ENCODE results near the gene PMP22. TPM values are rescaled to one million over a fixed set of nuclear protein-coding genes. Genes with fewer than 3 reads are reported as not detected.

PMP22 gene
- total RNA-seq: under 1 TPM in 1 of 2 experiments, not detected in 1; 0.16 TPM

GRCh38 chr17:15265131-15265530 is at the start of gene PMP22:
TSS of gene PMP22 (minus strand) at chr17:15265326. CDS start at chr17:15260727, 4,599 bp downstream.
- no peak within 1 kb of the TSS for H3K4me3 Mint-ChIP-seq
- intact Hi-C loops (cut with DNase I, micrococcal nuclease): no loop called here
- H3K27me3 Mint-ChIP-seq: peaks cover 55% of the 10 kb centered on the region
- no peaks in the 10 kb centered on the region for H3K9me3 Mint-ChIP-seq (ENCODE audit: low read depth)
- ChIA-PET POLR2A (no interaction called here), CTCF (interaction anchor here (4.2 kb wide), 1 partner anchor 238 kb away, joined by 22 read pairs; no protein-coding TSS in a partner anchor)
- no peaks in the 10 kb centered on the region for H3K36me3 Mint-ChIP-seq (ENCODE audit: low read depth)
- no peak within 1 kb of the TSS for H3K27ac Mint-ChIP-seq
- no peak for ATAC-seq
- H3K4me1 Mint-ChIP-seq: peaks cover 4% of the 10 kb centered on the region
- DNase-seq: no peak

GRCh38 chr17:15311996-15312395 is 46.9 kb upstream of the PMP22 start:
- DNase-seq (no peak), ATAC-seq (no peak)
- Mint-ChIP-seq H3K36me3 (ENCODE audit: low read depth) (no peaks in the 10 kb centered on the region), H3K4me1 (no peaks in the 10 kb centered on the region), H3K27ac (no peak overlapping the region), H3K4me3 (no peak overlapping the region), H3K27me3 (peaks cover 6% of the 10 kb centered on the region), H3K9me3 (ENCODE audit: low read depth) (no peaks in the 10 kb centered on the region)
- intact Hi-C loops (cut with DNase I, micrococcal nuclease): no loop called here
- CTCF ChIA-PET: no interaction called here
- POLR2A ChIA-PET: interaction anchor here (0.6 kb wide), 1 partner anchor 145 kb away, joined by 4 read pairs; no protein-coding TSS in a partner anchor

- Mint-ChIP-seq H3K4me3 (no peak overlapping the region), H3K4me1 (no peaks in the 10 kb centered on the region), H3K27ac (no peak overlapping the region), H3K36me3 (ENCODE audit: low read depth) (no peaks in the 10 kb centered on the region), H3K27me3 (peaks cover 5% of the 10 kb centered on the region), H3K9me3 (ENCODE audit: low read depth) (no peaks in the 10 kb centered on the region)
- intact Hi-C loops (cut with DNase I, micrococcal nuclease): no loop called here
- DNase-seq: no peak
- CTCF ChIA-PET: interaction anchor here (0.6 kb wide), 1 partner anchor 12 kb away, joined by 3 read pairs; no protein-coding TSS in a partner anchor
- ATAC-seq: no peak
- POLR2A ChIA-PET: no interaction called here
These were observed 44.7 kb upstream of the PMP22 start for GRCh38 chr17:15309793-15310192.

GRCh38 chr17:15309236-15309635 is 44.1 kb upstream of the PMP22 start:
- intact Hi-C loops (cut with DNase I, micrococcal nuclease): no loop called here
- ATAC-seq (no peak), DNase-seq (no peak)
- H3K27me3 Mint-ChIP-seq: peaks cover 2% of the 10 kb centered on the region
- no peak overlapping the region for H3K27ac Mint-ChIP-seq
- no peak overlapping the region for H3K4me3 Mint-ChIP-seq
- no peaks in the 10 kb centered on the region for H3K9me3 Mint-ChIP-seq (ENCODE audit: low read depth)
- ChIA-PET CTCF (no interaction called here), POLR2A (no interaction called here)
- no peaks in the 10 kb centered on the region for H3K4me1 Mint-ChIP-seq
- no peaks in the 10 kb centered on the region for H3K36me3 Mint-ChIP-seq (ENCODE audit: low read depth)

GRCh38 chr17:15308758-15309157 is 43.6 kb upstream of the PMP22 start:
- Mint-ChIP-seq H3K4me3 (no peak overlapping the region), H3K36me3 (ENCODE audit: low read depth) (no peaks in the 10 kb centered on the region), H3K4me1 (no peaks in the 10 kb centered on the region), H3K27ac (no peak overlapping the region), H3K27me3 (no peaks in the 10 kb centered on the region), H3K9me3 (ENCODE audit: low read depth) (no peaks in the 10 kb centered on the region)
- intact Hi-C loops (cut with DNase I, micrococcal nuclease): no loop called here
- ChIA-PET POLR2A (no interaction called here), CTCF (no interaction called here)
- no peak for DNase-seq
- ATAC-seq: no peak

DNA sequence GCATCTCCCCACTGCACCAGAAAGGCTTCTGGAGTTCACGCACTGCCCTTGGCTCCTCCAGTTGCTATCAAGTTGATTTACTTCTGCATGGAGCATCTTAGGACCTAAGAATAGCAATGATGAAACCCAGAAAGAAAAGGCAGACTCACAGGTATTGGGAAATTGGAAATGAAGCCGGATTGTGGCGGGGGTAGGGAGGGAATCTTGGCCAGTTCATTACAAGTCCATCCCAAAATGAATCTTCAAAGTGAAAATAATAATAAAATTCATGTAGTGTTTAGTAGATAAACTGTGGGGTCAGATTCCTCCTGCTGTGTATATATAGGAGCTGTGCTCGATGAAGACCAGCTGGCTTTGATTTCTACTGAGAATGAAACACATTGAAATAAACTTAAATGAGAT is 42.6 kb upstream of the PMP22 start:
- no peaks in the 10 kb centered on the region for H3K4me1 Mint-ChIP-seq

DNA sequence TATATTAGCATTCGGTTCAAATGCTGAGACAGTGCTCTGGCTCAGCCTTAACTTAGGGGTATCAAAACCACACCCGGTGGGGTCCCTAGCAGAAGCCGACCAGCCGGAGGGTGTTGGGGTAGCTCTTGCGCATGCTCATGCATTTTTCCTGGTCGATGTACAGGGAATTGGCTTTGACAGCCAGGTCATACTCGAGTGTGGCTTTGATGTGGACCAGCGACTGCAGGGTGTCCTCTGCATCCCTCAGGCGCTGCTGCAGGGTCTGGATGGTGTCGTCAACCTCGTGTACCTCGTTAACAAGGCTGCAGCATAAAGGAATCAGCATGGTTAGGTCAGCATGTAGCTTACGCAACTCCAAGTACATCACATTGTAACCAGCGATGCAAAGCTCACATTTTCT is 38.7 kb upstream of the PMP22 start:
- no peaks in the 10 kb centered on the region for H3K36me3 Mint-ChIP-seq (ENCODE audit: low read depth)
- no peak overlapping the region for H3K4me3 Mint-ChIP-seq
- no peaks in the 10 kb centered on the region for H3K9me3 Mint-ChIP-seq (ENCODE audit: low read depth)
- ChIA-PET CTCF (no interaction called here), POLR2A (no interaction called here)
- intact Hi-C loops (cut with DNase I, micrococcal nuclease): no loop called here
- H3K4me1 Mint-ChIP-seq: no peaks in the 10 kb centered on the region
- H3K27me3 Mint-ChIP-seq: peaks cover 12% of the 10 kb centered on the region
- DNase-seq (no peak), ATAC-seq (no peak)
- no peak overlapping the region for H3K27ac Mint-ChIP-seq

More for the DNA sequence above, 42.6 kb upstream of the PMP22 start:
- H3K27ac Mint-ChIP-seq: no peak overlapping the region
- intact Hi-C loops (cut with DNase I, micrococcal nuclease): no loop called here
- no peak overlapping the region for H3K4me3 Mint-ChIP-seq
- POLR2A ChIA-PET: interaction anchor here (0.5 kb wide), 1 partner anchor 620 kb away, joined by 3 read pairs; no protein-coding TSS in a partner anchor
- H3K27me3 Mint-ChIP-seq: peaks cover 5% of the 10 kb centered on the region
- no peak for ATAC-seq
- CTCF ChIA-PET: no interaction called here
- H3K36me3 Mint-ChIP-seq (ENCODE audit: low read depth): no peaks in the 10 kb centered on the region
- DNase-seq: no peak
- no peaks in the 10 kb centered on the region for H3K9me3 Mint-ChIP-seq (ENCODE audit: low read depth)

DNA sequence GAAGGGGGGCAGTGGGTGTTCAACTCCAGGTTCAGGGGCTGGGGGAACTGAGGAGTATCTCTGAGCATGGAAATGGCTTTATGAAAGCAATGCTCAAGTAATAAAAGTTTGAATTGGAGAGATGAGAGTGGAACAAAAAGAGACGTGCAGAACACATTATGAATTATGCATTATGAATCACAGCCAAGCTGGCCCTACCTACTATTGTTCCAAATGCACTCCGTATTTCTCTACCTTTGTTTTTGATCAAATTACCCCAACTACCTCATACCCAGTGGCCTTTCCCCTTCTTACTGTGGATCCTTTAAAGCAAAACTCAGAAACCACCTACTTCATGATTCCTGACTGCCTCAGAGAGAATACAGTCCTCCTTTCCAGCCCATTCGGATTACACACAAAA is 38.1 kb upstream of the PMP22 start:
- no peaks in the 10 kb centered on the region for H3K9me3 Mint-ChIP-seq (ENCODE audit: low read depth)
- H3K27me3 Mint-ChIP-seq: peaks cover 12% of the 10 kb centered on the region
- H3K4me1 Mint-ChIP-seq: no peaks in the 10 kb centered on the region
- intact Hi-C loops (cut with DNase I, micrococcal nuclease): no loop called here
- ATAC-seq (no peak), DNase-seq (no peak)
- ChIA-PET POLR2A (no interaction called here), CTCF (no interaction called here)
- no peak overlapping the region for H3K27ac Mint-ChIP-seq
- no peak overlapping the region for H3K4me3 Mint-ChIP-seq
- no peaks in the 10 kb centered on the region for H3K36me3 Mint-ChIP-seq (ENCODE audit: low read depth)

GRCh38 chr17:15301845-15302244 is 36.7 kb upstream of the PMP22 start:
- H3K4me3 Mint-ChIP-seq: no peak overlapping the region
- H3K4me1 Mint-ChIP-seq: no peaks in the 10 kb centered on the region
- no peaks in the 10 kb centered on the region for H3K36me3 Mint-ChIP-seq (ENCODE audit: low read depth)
- ChIA-PET CTCF (interaction anchor here (0.6 kb wide), 2 partner anchors 79 to 474 kb away, joined by 3 read pairs; no protein-coding TSS in a partner anchor), POLR2A (no interaction called here)
- DNase-seq: no peak
- H3K9me3 Mint-ChIP-seq (ENCODE audit: low read depth): no peaks in the 10 kb centered on the region
- no peak overlapping the region for H3K27ac Mint-ChIP-seq
- peaks cover 12% of the 10 kb centered on the region for H3K27me3 Mint-ChIP-seq
- ATAC-seq: no peak
- intact Hi-C loops (cut with DNase I, micrococcal nuclease): no loop called here

DNA sequence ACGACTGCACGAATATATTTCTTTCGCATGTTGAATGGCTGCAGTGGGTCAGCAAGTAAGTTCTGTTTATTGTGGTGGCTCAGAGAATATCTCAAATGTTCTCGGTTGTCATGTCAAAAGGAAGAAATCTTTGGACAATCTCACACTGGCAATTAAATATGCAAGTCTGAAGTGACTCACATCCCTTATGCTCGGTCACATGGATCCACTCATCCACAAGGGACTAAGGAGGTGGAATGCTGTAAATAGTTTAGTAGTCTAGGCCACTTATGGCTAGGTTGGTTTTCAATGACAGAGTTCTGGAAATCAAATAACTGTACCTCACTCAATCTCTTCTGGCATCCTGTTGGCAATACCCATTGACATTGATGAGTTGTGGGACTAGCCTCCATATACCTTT is 33.0 kb upstream of the PMP22 start:
- intact Hi-C loops (cut with DNase I, micrococcal nuclease): no loop called here
- H3K4me1 Mint-ChIP-seq: no peaks in the 10 kb centered on the region
- no peaks in the 10 kb centered on the region for H3K9me3 Mint-ChIP-seq (ENCODE audit: low read depth)
- POLR2A ChIA-PET: no interaction called here
- H3K36me3 Mint-ChIP-seq (ENCODE audit: low read depth): no peaks in the 10 kb centered on the region
- ATAC-seq (no peak), DNase-seq (no peak)
- H3K27me3 Mint-ChIP-seq: peaks cover 9% of the 10 kb centered on the region
- no peak overlapping the region for H3K4me3 Mint-ChIP-seq
- H3K27ac Mint-ChIP-seq: no peak overlapping the region
- CTCF ChIA-PET: no interaction called here

DNA sequence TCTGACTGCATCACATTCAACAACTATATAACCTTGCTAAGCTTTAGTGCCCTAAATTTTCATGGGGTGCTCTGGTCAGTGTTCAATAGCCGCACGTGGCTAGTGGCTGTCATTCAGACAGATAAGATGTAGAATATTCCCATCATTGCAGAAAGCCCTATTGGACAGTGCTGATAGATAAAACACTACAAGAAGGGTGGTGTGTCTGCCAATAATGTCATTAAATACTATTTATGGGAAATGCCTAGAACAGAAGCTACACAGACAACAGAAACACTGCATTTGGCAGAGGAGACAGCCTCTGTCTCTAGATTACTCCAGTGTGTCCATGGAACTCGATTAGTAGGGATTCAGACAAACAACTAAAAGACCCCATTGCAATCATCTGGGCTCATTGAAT is 28.4 kb upstream of the PMP22 start:
- ATAC-seq (no peak), DNase-seq (no peak)
- Mint-ChIP-seq H3K4me1 (no peaks in the 10 kb centered on the region), H3K36me3 (ENCODE audit: low read depth) (no peaks in the 10 kb centered on the region), H3K4me3 (no peak overlapping the region), H3K9me3 (ENCODE audit: low read depth) (no peaks in the 10 kb centered on the region), H3K27me3 (peaks cover 14% of the 10 kb centered on the region), H3K27ac (no peak overlapping the region)
- intact Hi-C loops (cut with DNase I, micrococcal nuclease): no loop called here
- POLR2A ChIA-PET: no interaction called here
- CTCF ChIA-PET: no interaction called here

DNA sequence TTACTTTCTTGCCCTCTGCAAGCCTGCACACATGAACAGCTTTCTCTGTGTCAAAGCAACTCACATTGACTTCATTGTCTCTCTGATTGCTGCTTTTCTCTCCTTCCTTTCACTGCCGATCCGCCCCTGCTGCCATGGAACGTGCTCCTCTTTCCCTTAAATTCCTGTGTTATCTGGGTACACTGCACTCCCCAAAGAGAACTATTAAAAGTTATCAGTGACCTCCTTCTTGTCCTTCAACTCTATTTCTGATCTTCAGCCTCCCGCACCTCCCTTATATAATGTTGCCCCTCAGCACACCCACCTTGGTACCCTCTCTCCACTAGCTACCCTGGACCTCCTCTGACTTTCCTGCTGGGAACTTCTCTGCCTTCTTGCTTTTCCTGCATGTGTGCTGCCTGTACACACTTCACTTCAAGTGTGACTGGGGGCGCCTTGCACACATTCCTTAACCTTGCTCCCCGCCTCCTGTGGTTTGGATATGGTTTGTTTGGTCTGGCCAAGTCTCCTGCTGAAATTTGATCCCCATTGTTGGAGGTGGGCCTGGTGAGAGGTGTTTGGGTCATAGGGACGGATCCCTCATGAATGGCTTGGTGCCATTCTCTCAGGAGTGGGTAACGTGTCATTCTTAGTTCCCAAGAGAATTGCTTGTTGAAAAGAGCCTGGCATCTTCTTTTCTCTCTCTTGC is 26.7 kb upstream of the PMP22 start:
- intact Hi-C loops (cut with DNase I, micrococcal nuclease): no loop called here
- Mint-ChIP-seq H3K4me3 (no peak overlapping the region), H3K27ac (no peak overlapping the region), H3K9me3 (ENCODE audit: low read depth) (no peaks in the 10 kb centered on the region), H3K27me3 (peaks cover 24% of the 10 kb centered on the region), H3K36me3 (ENCODE audit: low read depth) (no peaks in the 10 kb centered on the region), H3K4me1 (no peaks in the 10 kb centered on the region)
- DNase-seq (no peak), ATAC-seq (no peak)
- ChIA-PET POLR2A (no interaction called here), CTCF (interaction anchor here (0.7 kb wide), 1 partner anchor 14 kb away, joined by 3 read pairs; no protein-coding TSS in a partner anchor)

All from activated CD4-positive, alpha-beta T cell treated with anti-CD3 and anti-CD28 coated beads for 36 hours (primary cell).